Activated T-cell treated with anti-CD3 and anti-CD28 coated beads, Interleukin-2, amount 50 U/mL, for 4 hours (primary cell): Measurements from ENCODE around the gene TUBGCP6. TPM values are rescaled to one million over a fixed set of nuclear protein-coding genes. Genes with fewer than 3 reads are reported as not detected.

Experiments
- ATAC-seq, 2 donors: fragments of 200-7000 bp; cut with Tn5 transposase; one replicate each; pipeline ENCODE4 v1.10.0; 2021
- DNase-seq: peaks from one replicate; pipeline ENCODE4 v3.0.0-alpha.2; 2020
- H3K27me3 Mint-ChIP-seq: one replicate; pipeline ENCODE4 v1.8.0; 2021; ENCODE audit warnings: low read depth, mixed read lengths
- H3K36me3 Mint-ChIP-seq: one replicate; pipeline ENCODE4 v1.8.0; 2022; ENCODE audit warnings: mixed read lengths; ENCODE audit not compliant: insufficient read depth
- H3K4me1 Mint-ChIP-seq: one replicate; pipeline ENCODE4 v1.8.0; 2021; ENCODE audit warnings: low read depth, mixed read lengths
- H3K4me3 Mint-ChIP-seq: one replicate; pipeline ENCODE4 v1.8.0; 2021; ENCODE audit warnings: mild to moderate bottlenecking, moderate library complexity, mixed read lengths
- H3K9me3 Mint-ChIP-seq: one replicate; pipeline ENCODE4 v1.8.0; 2021; ENCODE audit warnings: mixed read lengths
- total RNA-seq, 3 donors: library from RNA; stranded (reverse); gene quantifications; one replicate each; pipeline ENCODE4 v1.2.1, GENCODE V29; 2021

TUBGCP6 gene
- total RNA-seq, 3 donors from 2014 or later, result 44.5 to 50.6 (median 48.3) TPM

DNA sequence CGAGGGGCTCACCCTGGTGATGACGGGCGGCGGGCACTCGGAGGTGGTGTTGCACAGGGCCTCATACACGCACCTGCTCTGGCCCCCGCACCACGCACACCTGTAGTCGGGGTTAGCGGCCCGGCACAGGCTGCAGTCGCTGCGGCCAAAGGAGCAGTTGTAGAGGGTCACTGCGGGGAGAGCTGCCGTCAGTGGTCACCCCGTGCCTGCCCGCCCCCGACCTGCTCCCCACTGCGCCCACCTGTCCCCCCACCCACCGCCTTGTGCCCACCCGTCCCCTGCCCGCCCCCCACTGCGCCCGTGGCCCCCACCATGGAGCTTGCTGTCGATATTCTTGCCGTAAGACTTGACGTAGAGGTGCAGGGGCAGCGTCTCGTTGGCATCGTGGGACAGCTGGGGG, 39.0 kb upstream of the TUBGCP6 start:
- ATAC-seq (no peak), DNase-seq (no peak)
- H3K9me3 Mint-ChIP-seq, result no peaks in the 10 kb centered on the region
- H3K27me3 Mint-ChIP-seq, result no peaks in the 10 kb centered on the region
- H3K36me3 Mint-ChIP-seq, result no peaks in the 10 kb centered on the region
- no peak overlapping the region for H3K4me3 Mint-ChIP-seq
- H3K4me1 Mint-ChIP-seq, result no peaks in the 10 kb centered on the region

DNA sequence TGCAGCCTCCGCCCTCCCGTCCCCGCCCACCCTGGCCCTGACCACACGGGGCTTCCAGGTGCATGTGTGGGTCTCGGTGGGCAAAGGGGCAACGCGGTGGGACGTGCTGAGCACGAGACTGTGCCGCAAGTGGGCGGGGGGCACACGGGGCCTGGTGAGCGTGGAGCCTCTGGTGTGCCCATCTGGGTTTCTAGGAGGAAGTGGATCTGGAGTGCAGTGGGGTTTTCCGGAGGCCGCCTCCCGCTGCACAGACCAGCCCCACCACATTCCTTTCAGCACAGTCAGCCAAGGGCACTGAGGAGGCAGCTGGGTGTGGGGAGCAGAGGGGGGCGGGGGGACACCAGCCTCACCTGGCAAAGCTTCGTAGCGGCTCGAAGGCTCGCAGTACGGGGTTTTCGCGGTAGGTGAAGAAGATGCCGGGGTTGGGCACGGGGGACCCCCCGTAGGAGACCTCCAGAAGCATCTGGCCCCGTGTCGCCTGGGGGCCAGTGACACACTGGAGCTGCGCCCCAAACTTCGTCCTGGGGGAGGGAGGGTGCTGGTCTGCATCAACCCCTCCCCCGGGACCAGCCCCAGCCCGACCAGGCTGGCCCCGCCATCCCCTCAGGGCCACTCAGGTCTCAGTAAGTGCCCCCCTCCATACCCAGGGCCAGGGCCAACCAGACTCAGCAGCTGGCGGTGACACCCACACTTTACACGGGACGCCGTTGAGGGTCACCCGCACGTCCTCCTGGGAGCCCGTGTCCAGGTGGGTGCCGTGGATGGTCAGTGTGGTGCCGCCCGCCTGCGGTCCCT, 37.7 kb upstream of the TUBGCP6 start:
- no peaks in the 10 kb centered on the region for H3K9me3 Mint-ChIP-seq
- H3K4me3 Mint-ChIP-seq, result no peak overlapping the region
- ATAC-seq, result no peak
- H3K4me1 Mint-ChIP-seq, result no peaks in the 10 kb centered on the region
- H3K27me3 Mint-ChIP-seq, result no peaks in the 10 kb centered on the region
- no peak for DNase-seq
- H3K36me3 Mint-ChIP-seq, result no peaks in the 10 kb centered on the region

- Mint-ChIP-seq H3K4me1 (no peaks in the 10 kb centered on the region), H3K36me3 (no peaks in the 10 kb centered on the region), H3K27me3 (no peaks in the 10 kb centered on the region), H3K9me3 (no peaks in the 10 kb centered on the region), H3K4me3 (no peak overlapping the region)
- no peak for ATAC-seq
- no peak for DNase-seq
These were observed 37.1 kb upstream of the TUBGCP6 start for GRCh38 chr22:50281957-50282356.

GRCh38 chr22:50281384-50281760, 36.5 kb upstream of the TUBGCP6 start:
- no peaks in the 10 kb centered on the region for H3K36me3 Mint-ChIP-seq

DNA sequence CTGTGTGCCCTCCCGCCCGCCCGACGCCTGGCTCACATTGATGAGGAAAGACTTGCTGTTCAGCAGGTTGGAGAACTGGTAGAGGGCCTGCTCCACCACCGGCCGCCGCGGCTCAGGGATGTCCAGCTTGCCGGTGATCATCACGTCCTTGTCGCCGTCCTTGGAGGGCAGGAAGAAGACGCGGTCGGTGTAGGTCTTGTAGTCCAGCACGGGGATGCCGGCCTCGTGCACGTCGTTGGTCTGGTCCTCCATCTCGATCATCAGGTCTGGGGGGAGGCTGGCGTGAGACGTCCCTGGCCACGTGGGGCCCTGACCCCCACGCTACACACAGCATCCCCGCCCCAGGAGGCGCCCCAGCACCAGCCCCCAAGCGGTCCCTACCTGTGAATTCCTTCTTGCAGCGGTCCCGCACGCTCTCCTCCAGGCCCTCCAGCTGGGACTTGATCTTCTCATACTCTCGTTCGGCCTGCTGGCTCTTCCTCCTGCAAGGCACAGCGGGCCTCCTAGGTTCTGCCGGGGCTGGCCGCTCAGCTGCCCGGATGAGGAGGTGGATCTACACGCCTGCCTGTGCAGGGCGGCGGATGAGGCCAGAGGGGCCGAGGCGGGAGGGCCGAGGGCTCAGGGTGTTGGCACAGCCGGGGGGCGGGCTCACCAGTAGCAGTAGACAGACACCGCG, 36.0 kb upstream of the TUBGCP6 start:
- Mint-ChIP-seq H3K9me3 (no peaks in the 10 kb centered on the region), H3K27me3 (no peaks in the 10 kb centered on the region), H3K36me3 (no peaks in the 10 kb centered on the region), H3K4me1 (no peaks in the 10 kb centered on the region), H3K4me3 (no peak overlapping the region)
- no peak for DNase-seq
- no peak for ATAC-seq

More at GRCh38 chr22:50281384-50281760, 36.5 kb upstream of the TUBGCP6 start:
- DNase-seq (no peak), ATAC-seq (no peak)
- Mint-ChIP-seq H3K4me3 (no peak overlapping the region), H3K9me3 (no peaks in the 10 kb centered on the region), H3K4me1 (no peaks in the 10 kb centered on the region), H3K27me3 (no peaks in the 10 kb centered on the region)

DNA sequence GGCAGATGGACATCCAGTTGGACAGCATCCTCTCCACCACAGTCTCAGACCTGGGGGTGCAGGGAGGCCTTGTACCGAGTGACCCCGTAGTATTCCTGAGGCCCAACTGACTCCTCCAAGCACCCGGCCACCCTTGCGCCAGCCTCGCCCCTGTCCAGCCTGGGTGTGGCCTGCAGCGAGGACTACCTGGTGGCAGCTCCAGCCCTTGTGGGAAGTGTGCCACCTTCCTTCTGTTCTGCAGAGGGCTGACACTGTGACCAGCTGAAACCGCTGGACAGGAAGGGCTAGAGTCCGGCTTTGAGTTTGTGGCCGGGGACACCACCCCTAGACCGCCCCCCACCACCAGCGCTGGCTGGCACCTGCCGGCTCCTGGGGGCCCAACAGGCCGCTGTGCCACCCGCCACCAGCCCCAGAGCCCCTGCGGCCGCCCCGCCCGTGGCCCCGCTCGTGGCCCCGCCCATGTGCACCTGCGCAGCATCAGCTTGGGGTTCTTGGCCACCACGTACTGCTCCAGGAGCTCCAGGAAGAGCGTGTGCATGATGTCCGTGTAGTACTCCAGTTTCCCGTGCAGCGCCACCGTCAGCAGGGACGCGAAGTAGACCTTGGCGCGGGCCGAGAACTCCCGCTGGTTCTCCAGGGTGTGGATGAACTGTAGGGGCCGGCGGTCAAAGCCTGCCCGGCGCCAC, 35.3 kb upstream of the TUBGCP6 start:
- DNase-seq (no peak), ATAC-seq (no peak)
- H3K36me3 Mint-ChIP-seq, result no peaks in the 10 kb centered on the region
- H3K4me3 Mint-ChIP-seq, result no peak overlapping the region
- H3K9me3 Mint-ChIP-seq, result no peaks in the 10 kb centered on the region
- H3K4me1 Mint-ChIP-seq, result no peaks in the 10 kb centered on the region
- H3K27me3 Mint-ChIP-seq, result no peaks in the 10 kb centered on the region

DNA sequence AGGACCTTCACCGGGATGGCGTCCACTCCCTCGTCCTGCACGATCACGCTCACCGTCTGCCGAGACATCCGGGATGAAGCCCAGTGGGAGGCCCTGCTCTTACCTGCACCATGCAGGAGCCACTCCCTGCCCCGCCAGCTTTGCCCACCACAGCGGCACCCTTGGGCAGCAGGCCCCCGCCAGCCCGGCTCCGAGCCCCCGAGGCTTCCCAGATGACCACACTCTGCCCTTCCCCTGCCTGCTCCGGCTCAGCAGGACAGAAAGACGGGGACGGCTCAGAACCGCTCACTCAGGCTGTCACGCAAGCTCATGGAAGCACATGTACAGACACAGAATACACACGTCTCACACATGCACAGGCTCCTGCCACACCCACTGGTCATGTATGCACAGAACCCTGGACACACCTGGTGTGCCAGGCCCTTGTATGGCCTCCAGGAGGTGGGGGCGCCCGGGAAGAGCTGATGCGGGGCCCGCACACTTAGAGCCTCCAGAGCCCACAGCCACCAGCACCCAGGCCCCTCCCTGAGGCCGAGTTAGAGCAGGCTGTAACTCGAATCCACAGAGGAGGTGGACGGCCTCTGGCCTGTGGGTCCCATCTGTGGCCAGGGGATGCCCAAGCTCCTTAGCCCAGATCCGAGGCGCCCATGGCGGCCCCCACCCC, 34.3 kb upstream of the TUBGCP6 start:
- no peaks in the 10 kb centered on the region for H3K27me3 Mint-ChIP-seq
- no peak overlapping the region for H3K4me3 Mint-ChIP-seq

DNA sequence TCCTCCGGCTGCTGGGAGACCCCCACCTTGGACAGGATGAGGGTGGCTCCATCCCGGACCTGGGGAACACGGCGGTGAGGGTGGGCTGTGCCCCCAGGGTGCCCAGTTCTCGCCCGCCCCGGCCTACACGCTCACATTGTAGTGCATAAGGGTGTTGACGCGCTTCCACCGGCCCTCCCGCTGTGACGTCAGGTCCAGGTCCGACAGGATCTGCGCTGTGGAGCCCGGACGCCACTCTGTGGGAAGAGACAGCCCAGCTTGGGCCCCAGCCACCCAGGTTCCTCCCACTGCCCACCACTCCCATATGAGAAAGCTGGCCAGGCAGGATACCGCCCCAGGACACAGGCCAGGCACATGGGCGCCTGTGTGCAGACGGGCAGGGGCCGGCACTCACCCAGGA, 33.6 kb upstream of the TUBGCP6 start:
- ATAC-seq, result no peak
- Mint-ChIP-seq H3K9me3 (no peaks in the 10 kb centered on the region), H3K4me1 (peaks cover 2% of the 10 kb centered on the region), H3K36me3 (no peaks in the 10 kb centered on the region), H3K27me3 (no peaks in the 10 kb centered on the region), H3K4me3 (no peak overlapping the region)
- DNase-seq, result no peak

More for the DNA sequence above, 34.3 kb upstream of the TUBGCP6 start:
- no peak for ATAC-seq
- H3K9me3 Mint-ChIP-seq, result no peaks in the 10 kb centered on the region
- DNase-seq, result no peak
- H3K4me1 Mint-ChIP-seq, result no peaks in the 10 kb centered on the region
- H3K36me3 Mint-ChIP-seq, result no peaks in the 10 kb centered on the region

DNA sequence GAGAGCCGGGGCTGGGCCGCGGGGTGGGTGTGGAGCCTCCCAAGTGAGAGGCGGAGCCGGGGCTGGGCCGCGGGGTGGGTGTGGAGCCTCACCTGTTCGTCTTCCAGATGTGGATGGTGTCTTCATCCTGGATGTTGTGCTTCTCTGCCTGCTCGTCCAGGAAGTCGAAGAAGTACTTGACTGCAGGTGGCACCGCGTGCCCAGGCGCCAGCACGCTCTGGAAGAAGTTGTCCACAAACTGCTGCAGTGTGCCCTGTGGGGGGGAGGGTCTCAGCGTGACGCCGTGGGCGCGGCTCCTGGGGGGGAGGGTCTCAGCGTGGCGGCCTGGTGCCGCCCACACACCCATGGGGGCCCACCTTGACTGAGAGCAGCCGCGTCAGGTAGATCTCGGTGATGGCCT, 32.9 kb upstream of the TUBGCP6 start:
- H3K9me3 Mint-ChIP-seq, result no peaks in the 10 kb centered on the region

GRCh38 chr22:50276143-50276542, 31.3 kb upstream of the TUBGCP6 start:
- no peak overlapping the region for H3K4me3 Mint-ChIP-seq
- peaks cover 2% of the 10 kb centered on the region for H3K27me3 Mint-ChIP-seq
- H3K4me1 Mint-ChIP-seq, result peaks cover 5% of the 10 kb centered on the region
- ATAC-seq, result peak; percentile 44 to 51
- H3K36me3 Mint-ChIP-seq, result no peaks in the 10 kb centered on the region
- H3K9me3 Mint-ChIP-seq, result no peaks in the 10 kb centered on the region
- no peak for DNase-seq

More for the DNA sequence above, 32.9 kb upstream of the TUBGCP6 start:
- DNase-seq (no peak), ATAC-seq (no peak)
- Mint-ChIP-seq H3K27me3 (peaks cover 1% of the 10 kb centered on the region), H3K4me3 (no peak overlapping the region), H3K36me3 (no peaks in the 10 kb centered on the region), H3K4me1 (peaks cover 2% of the 10 kb centered on the region)

DNA sequence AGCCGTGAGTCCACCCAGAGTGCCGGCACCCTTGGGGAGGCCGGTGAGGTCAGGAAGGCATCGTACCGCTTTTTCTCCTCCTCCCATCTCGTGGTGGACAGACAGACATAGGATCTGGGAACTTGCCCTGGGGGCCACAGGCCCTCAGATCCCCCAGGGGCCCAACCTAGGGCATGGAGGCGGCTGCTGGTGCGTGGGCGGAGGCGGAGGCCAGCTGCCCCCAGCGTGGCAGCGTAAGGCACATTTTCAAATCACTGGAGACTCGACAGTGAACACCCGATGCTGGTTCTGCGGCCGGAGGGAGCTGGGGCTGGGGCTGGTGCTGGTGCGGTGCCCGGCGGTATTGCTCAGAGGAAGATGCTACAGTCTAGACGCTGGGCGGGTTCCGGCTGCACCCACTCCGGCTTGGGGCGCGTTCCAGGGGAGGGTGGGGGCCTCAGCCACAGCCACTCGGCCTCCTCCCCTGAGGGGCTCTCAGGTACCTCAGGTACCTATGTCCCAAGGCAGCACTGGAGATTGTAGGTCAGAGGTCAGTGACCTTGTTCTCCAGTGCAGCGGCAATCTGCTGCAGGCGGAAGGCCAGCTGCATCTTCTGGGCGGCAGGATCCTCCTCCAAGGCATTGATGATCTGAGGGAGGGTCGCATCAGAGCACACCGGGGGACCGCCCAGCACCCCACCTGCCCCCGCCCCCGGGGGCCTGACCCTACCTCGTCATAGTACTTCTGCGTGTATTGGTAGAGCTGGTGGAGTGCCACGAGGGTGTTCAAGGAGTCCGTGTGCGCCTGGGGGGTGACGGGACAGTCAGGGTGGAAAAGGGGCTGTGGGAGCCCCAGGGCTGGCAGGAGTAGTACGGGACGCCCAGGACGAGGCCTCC, 30.6 kb upstream of the TUBGCP6 start:
- H3K4me1 Mint-ChIP-seq, result peaks cover 6% of the 10 kb centered on the region
- H3K27me3 Mint-ChIP-seq, result peaks cover 2% of the 10 kb centered on the region
- no peak overlapping the region for H3K4me3 Mint-ChIP-seq
- no peak for ATAC-seq
- DNase-seq, result no peak
- H3K9me3 Mint-ChIP-seq, result no peaks in the 10 kb centered on the region
- no peaks in the 10 kb centered on the region for H3K36me3 Mint-ChIP-seq

DNA sequence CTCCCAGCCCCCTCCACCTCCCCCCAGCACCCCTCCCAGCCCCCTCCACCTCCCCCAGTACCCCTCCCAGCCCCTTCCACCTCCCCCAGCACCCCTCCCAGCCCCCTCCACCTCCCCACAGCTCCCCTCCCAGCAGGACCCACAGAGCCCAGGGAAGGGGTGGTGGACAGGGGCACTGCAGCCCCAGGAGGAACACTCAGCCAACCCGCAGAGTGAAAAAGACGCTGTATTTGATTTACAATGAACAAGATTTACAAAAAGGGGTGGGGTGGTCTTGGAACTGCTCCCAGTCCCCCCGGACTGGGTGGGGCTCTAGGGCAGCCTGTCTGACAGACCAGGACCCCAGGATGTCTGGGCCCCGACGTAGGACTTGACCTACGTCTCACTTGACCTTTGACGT, 29.9 kb upstream of the TUBGCP6 start:
- DNase-seq, result no peak
- Mint-ChIP-seq H3K4me1 (peaks cover 6% of the 10 kb centered on the region), H3K36me3 (no peaks in the 10 kb centered on the region), H3K9me3 (no peaks in the 10 kb centered on the region), H3K4me3 (no peak overlapping the region), H3K27me3 (peaks cover 2% of the 10 kb centered on the region)
- ATAC-seq, result no peak

DNA sequence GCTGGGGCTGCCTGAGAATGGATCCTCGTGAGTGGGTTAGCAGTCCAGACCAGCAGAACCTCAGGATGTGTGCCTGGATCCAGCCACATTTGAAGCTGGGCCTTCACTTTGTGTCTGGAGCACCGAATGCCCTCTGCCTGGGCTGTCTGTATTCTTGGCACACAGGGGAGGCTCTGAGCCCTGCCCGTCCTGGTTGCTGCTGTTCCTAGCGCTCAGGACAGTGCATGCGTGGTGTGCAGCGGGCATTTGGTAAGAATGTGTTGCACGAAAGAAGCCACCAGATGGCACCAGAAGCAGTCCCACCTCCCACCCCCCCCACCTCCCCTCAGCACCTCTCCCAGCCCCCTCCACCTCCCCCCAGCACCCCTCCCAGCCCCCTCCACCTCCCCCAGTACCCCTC, 29.5 kb upstream of the TUBGCP6 start:
- H3K9me3 Mint-ChIP-seq, result no peaks in the 10 kb centered on the region
- no peak overlapping the region for H3K4me3 Mint-ChIP-seq
- peaks cover 2% of the 10 kb centered on the region for H3K27me3 Mint-ChIP-seq
- DNase-seq, result peak; percentile 29
- no peak for ATAC-seq
- peaks cover 6% of the 10 kb centered on the region for H3K4me1 Mint-ChIP-seq
- H3K36me3 Mint-ChIP-seq, result no peaks in the 10 kb centered on the region
